ENCODE results near the gene ZIC4. TPM values are rescaled to one million over a fixed set of nuclear protein-coding genes. Genes with fewer than 3 reads are reported as not detected.

Gene ZIC4
- total and polyA plus RNA-seq, 2 of the 8 experiments (the other 6 are each of a cell fraction or from before 2014, with no cell fraction given), result 0.03 to 0.13 TPM

DNA sequence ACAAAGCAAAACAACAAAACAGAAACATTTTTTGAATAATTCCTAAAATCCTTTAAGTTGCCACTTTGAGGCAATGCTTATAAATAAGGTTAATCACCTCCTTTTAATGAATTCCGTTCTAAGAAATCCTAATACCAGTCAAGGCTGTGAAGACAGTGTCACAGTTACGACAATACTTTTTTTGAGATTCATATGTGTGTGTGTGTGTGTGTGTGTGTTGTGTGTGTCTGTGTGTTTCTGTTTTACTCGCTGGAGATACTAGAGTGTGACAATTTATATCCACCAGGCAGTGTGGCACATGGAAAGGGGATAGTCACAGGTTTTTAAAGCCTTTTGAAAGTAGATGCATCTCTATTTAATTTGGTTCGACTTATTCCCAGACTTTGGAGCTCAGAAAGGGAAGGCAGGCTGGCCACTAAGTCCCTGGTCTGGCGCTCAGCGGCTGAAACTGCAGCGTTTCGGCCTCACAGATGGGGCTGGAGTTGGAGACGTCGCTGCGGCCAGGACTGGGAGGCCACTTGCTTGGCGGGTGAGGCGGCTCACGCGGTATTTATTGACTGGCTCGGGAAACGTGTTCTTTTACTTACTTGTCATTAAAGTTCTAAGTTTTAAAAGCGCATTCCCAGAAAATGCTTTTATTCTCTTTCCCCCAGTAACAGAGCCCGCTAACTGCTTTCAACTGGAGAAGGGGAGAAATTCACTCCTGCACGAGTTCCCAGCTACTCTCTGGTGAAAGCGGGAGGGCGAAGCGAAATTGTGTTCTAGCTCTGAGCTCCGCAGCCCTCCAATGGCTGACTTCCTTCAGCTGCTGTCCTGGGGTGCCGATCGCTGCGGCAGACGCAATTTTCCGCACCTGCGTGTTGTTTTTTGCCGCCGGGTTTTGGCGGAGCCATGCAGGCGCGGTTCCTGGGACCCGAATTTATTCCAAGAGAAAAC, 16.5 kb upstream of the ZIC4 start (continued):
- TF ChIP-seq, protein P1, sequence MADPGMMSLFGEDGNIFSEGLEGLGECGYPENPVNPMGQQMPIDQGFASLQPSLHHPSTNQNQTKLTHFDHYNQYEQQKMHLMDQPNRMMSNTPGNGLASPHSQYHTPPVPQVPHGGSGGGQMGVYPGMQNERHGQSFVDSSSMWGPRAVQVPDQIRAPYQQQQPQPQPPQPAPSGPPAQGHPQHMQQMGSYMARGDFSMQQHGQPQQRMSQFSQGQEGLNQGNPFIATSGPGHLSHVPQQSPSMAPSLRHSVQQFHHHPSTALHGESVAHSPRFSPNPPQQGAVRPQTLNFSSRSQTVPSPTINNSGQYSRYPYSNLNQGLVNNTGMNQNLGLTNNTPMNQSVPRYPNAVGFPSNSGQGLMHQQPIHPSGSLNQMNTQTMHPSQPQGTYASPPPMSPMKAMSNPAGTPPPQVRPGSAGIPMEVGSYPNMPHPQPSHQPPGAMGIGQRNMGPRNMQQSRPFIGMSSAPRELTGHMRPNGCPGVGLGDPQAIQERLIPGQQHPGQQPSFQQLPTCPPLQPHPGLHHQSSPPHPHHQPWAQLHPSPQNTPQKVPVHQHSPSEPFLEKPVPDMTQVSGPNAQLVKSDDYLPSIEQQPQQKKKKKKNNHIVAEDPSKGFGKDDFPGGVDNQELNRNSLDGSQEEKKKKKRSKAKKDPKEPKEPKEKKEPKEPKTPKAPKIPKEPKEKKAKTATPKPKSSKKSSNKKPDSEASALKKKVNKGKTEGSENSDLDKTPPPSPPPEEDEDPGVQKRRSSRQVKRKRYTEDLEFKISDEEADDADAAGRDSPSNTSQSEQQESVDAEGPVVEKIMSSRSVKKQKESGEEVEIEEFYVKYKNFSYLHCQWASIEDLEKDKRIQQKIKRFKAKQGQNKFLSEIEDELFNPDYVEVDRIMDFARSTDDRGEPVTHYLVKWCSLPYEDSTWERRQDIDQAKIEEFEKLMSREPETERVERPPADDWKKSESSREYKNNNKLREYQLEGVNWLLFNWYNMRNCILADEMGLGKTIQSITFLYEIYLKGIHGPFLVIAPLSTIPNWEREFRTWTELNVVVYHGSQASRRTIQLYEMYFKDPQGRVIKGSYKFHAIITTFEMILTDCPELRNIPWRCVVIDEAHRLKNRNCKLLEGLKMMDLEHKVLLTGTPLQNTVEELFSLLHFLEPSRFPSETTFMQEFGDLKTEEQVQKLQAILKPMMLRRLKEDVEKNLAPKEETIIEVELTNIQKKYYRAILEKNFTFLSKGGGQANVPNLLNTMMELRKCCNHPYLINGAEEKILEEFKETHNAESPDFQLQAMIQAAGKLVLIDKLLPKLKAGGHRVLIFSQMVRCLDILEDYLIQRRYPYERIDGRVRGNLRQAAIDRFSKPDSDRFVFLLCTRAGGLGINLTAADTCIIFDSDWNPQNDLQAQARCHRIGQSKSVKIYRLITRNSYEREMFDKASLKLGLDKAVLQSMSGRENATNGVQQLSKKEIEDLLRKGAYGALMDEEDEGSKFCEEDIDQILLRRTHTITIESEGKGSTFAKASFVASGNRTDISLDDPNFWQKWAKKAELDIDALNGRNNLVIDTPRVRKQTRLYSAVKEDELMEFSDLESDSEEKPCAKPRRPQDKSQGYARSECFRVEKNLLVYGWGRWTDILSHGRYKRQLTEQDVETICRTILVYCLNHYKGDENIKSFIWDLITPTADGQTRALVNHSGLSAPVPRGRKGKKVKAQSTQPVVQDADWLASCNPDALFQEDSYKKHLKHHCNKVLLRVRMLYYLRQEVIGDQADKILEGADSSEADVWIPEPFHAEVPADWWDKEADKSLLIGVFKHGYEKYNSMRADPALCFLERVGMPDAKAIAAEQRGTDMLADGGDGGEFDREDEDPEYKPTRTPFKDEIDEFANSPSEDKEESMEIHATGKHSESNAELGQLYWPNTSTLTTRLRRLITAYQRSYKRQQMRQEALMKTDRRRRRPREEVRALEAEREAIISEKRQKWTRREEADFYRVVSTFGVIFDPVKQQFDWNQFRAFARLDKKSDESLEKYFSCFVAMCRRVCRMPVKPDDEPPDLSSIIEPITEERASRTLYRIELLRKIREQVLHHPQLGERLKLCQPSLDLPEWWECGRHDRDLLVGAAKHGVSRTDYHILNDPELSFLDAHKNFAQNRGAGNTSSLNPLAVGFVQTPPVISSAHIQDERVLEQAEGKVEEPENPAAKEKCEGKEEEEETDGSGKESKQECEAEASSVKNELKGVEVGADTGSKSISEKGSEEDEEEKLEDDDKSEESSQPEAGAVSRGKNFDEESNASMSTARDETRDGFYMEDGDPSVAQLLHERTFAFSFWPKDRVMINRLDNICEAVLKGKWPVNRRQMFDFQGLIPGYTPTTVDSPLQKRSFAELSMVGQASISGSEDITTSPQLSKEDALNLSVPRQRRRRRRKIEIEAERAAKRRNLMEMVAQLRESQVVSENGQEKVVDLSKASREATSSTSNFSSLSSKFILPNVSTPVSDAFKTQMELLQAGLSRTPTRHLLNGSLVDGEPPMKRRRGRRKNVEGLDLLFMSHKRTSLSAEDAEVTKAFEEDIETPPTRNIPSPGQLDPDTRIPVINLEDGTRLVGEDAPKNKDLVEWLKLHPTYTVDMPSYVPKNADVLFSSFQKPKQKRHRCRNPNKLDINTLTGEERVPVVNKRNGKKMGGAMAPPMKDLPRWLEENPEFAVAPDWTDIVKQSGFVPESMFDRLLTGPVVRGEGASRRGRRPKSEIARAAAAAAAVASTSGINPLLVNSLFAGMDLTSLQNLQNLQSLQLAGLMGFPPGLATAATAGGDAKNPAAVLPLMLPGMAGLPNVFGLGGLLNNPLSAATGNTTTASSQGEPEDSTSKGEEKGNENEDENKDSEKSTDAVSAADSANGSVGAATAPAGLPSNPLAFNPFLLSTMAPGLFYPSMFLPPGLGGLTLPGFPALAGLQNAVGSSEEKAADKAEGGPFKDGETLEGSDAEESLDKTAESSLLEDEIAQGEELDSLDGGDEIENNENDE (IDR thresholded peaks at IDR 0.05; ENCODE audit: insufficient replicate concordance, low read length), result peak; percentile 9
- TF ChIP-seq SP1 (IDR thresholded peaks at IDR 0.05; ENCODE audit: low read depth, low read length) (0 out of 2 replicates have a peak, but pooled peaks have one; percentile 48), RAD21 (IDR thresholded peaks at IDR 0.05 in 1 of 2, conservative IDR thresholded peaks at IDR 0.05 in 1 of 2; ENCODE audit: low read depth in 2 of 2, low read length in 2 of 2) (no peak), YY1 (IDR thresholded peaks at IDR 0.05; ENCODE audit: low read depth, low read length) (0 out of 2 replicates have a peak, but pooled peaks have one; percentile 56), SUZ12 (IDR thresholded peaks at IDR 0.05; ENCODE audit: low read length) (no peak; the same call in 1 of the 2 replicates), TAF1 (IDR thresholded peaks at IDR 0.05; ENCODE audit: low read depth, low read length) (no peak), SRF (IDR thresholded peaks at IDR 0.05; ENCODE audit: low read depth, low read length) (no peak)
- TF ChIP-seq, protein P2, sequence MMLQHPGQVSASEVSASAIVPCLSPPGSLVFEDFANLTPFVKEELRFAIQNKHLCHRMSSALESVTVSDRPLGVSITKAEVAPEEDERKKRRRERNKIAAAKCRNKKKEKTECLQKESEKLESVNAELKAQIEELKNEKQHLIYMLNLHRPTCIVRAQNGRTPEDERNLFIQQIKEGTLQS (IDR thresholded peaks at IDR 0.05; ENCODE audit: insufficient read depth, low read depth, low read length), result no peak

Measured in H1 (cell line).